ENCODE measurements around the gene OSBPL10.
"Not testable (repeated sequence)": the region's sequence is repeated elsewhere in the genome, so short reads cannot be mapped to it uniquely, and the experiment has no call there.

- not testable (repeated sequence) for TF ChIP-seq CTCF (IDR thresholded peaks at IDR 0.05); ZFX (IDR thresholded peaks at IDR 0.05; ENCODE audit: borderline replicate concordance)
Observed at GRCh38 chr3:31689523-31689922, 291.5 kb downstream of the OSBPL10 start.
